GM21447 (cell line): Measurements from ENCODE around the gene NEK4.
"Not testable (repeated sequence)": the region's sequence is repeated elsewhere in the genome, so short reads cannot be mapped to it uniquely, and the experiment has no call there.

ENCODE experiments used
- ATAC-seq: cut with Tn5 transposase; IDR thresholded peaks from one replicate; pipeline ENCODE4 v1.9.1; 2021; ENCODE audit not compliant: unreplicated experiment

The NEK4 gene

GRCh38 chr3:52678265-52679198 lies 92.2 kb downstream of the NEK4 start:
- no peak for ATAC-seq

- not testable (repeated sequence) for ATAC-seq
Measured at GRCh38 chr3:52676201-52676600, 94.5 kb downstream of the NEK4 start.

GRCh38 chr3:52671676-52672075 lies 99.1 kb downstream of the NEK4 start:
- no peak for ATAC-seq

- ATAC-seq = peak; percentile 83
Measured at GRCh38 chr3:52670621-52671521, 99.9 kb downstream of the NEK4 start.

- no peak for ATAC-seq
Measured at GRCh38 chr3:52663098-52663497, 107.6 kb downstream of the NEK4 start.

GRCh38 chr3:52660046-52660445 lies 110.7 kb downstream of the NEK4 start:
- no peak for ATAC-seq
